T-helper 17 cell (primary cell): ENCODE results near the gene SUPT5H. TPM values are rescaled to one million over a fixed set of nuclear protein-coding genes. Genes with fewer than 3 reads are reported as not detected.

Experiments
- ATAC-seq: fragments of 150-1000 bp; cut with Tn5 transposase; 2 replicates; pipeline ENCODE4 v1.10.0; 2021; ENCODE audit warnings: mild to moderate bottlenecking, moderate library complexity
- DNase-seq, 3 donors: peaks; one replicate each; pipeline versions ENCODE4 v3.0.0 to v3.0.0-alpha.2; 2020 to 2021
- H3K9me3 ChIP-seq: one replicate; pipeline ENCODE4 v1.7.0; 2013; ENCODE audit warnings: low read length, mild to moderate bottlenecking; ENCODE audit not compliant: control insufficient read depth, poor library complexity, severe bottlenecking
- H3K27ac Mint-ChIP-seq: one replicate; pipeline ENCODE4 v1.8.0; 2022; ENCODE audit warnings: mild to moderate bottlenecking, moderate library complexity, mixed read lengths
- H3K27me3 Mint-ChIP-seq: one replicate; pipeline ENCODE4 v1.8.0; 2022; ENCODE audit warnings: mixed read lengths
- H3K36me3 Mint-ChIP-seq: one replicate; pipeline ENCODE4 v1.8.0; 2022; ENCODE audit warnings: low read depth, mixed read lengths
- H3K4me1 Mint-ChIP-seq: one replicate; pipeline ENCODE4 v1.8.0; 2022; ENCODE audit warnings: mild to moderate bottlenecking, mixed read lengths
- H3K4me3 Mint-ChIP-seq: one replicate; pipeline ENCODE4 v1.8.0; 2022; ENCODE audit warnings: mild to moderate bottlenecking, moderate library complexity, mixed read lengths
- total RNA-seq, 4 donors: library from RNA in 2 of 4; stranded (reverse) in 2 of 4; gene quantifications; one replicate each; pipeline ENCODE4 v1.2.3 and lab custom pipeline; 2022 to 2026

Gene SUPT5H
- 100 to 1,000 TPM; 346 to 352 TPM for total RNA-seq
- 206 to 308 reads per million in 2 donors for total RNA-seq (lab: John Stamatoyannopoulos, UW)

GRCh38 chr19:39445196-39446111 lies at the start of gene SUPT5H:
Gene SUPT5H, plus strand, starts transcription at chr19:39445582. Its CDS starts 309 bp downstream, at chr19:39445891.
- no peaks in the 10 kb centered on the region for H3K9me3 ChIP-seq
- ATAC-seq (peak; percentile 93), DNase-seq (peak; percentile 92 to 96 (median 94))
- Mint-ChIP-seq H3K27me3 (no peaks in the 10 kb centered on the region), H3K4me3 (peak within 1 kb of the TSS; percentile 99), H3K36me3 (peaks cover 8% of the 10 kb centered on the region), H3K27ac (peak within 1 kb of the TSS; percentile 100), H3K4me1 (peaks cover 45% of the 10 kb centered on the region)

- ATAC-seq (peak; percentile 52), DNase-seq (peak; percentile 85 to 94 (median 89))
- no peaks in the 10 kb centered on the region for H3K36me3 Mint-ChIP-seq
- H3K27me3 Mint-ChIP-seq, result no peaks in the 10 kb centered on the region
- peak overlapping the region; percentile 99 for H3K27ac Mint-ChIP-seq
- H3K4me1 Mint-ChIP-seq, result peaks cover 43% of the 10 kb centered on the region
- peak overlapping the region; percentile 71 for H3K4me3 Mint-ChIP-seq
- no peaks in the 10 kb centered on the region for H3K9me3 ChIP-seq
These were observed 47.8 kb upstream of the SUPT5H start for GRCh38 chr19:39397360-39398296.

- peak overlapping the region; percentile 99 for H3K27ac Mint-ChIP-seq
These were observed 47.0 kb upstream of the SUPT5H start for GRCh38 chr19:39398297-39398864.

GRCh38 chr19:39399668-39400050 lies 45.7 kb upstream of the SUPT5H start:
- no peaks in the 10 kb centered on the region for H3K27me3 Mint-ChIP-seq
- H3K4me1 Mint-ChIP-seq, result peaks cover 45% of the 10 kb centered on the region
- peak overlapping the region; percentile 99 for H3K27ac Mint-ChIP-seq
- ATAC-seq (no peak), DNase-seq (no peak)
- H3K9me3 ChIP-seq, result no peaks in the 10 kb centered on the region
- peak overlapping the region; percentile 41 for H3K4me3 Mint-ChIP-seq
- H3K36me3 Mint-ChIP-seq, result no peaks in the 10 kb centered on the region

More at GRCh38 chr19:39398297-39398864, 47.0 kb upstream of the SUPT5H start:
- H3K36me3 Mint-ChIP-seq, result no peaks in the 10 kb centered on the region
- H3K4me1 Mint-ChIP-seq, result peaks cover 45% of the 10 kb centered on the region
- DNase-seq, result no peak
- H3K4me3 Mint-ChIP-seq, result peak overlapping the region; percentile 71
- no peaks in the 10 kb centered on the region for H3K27me3 Mint-ChIP-seq
- no peaks in the 10 kb centered on the region for H3K9me3 ChIP-seq
- no peak for ATAC-seq

GRCh38 chr19:39400061-39400460 lies 45.3 kb upstream of the SUPT5H start:
- ATAC-seq, result no peak
- peak overlapping the region; percentile 99 for H3K27ac Mint-ChIP-seq
- no peak for DNase-seq
- no peaks in the 10 kb centered on the region for H3K9me3 ChIP-seq
- no peaks in the 10 kb centered on the region for H3K36me3 Mint-ChIP-seq
- H3K4me3 Mint-ChIP-seq, result peak overlapping the region; percentile 41
- peaks cover 41% of the 10 kb centered on the region for H3K4me1 Mint-ChIP-seq
- H3K27me3 Mint-ChIP-seq, result no peaks in the 10 kb centered on the region

GRCh38 chr19:39401070-39401548 lies 44.3 kb upstream of the SUPT5H start:
- no peaks in the 10 kb centered on the region for H3K9me3 ChIP-seq
- Mint-ChIP-seq H3K4me3 (peak overlapping the region; percentile 89), H3K27me3 (no peaks in the 10 kb centered on the region), H3K27ac (peak overlapping the region; percentile 99), H3K4me1 (peaks cover 40% of the 10 kb centered on the region), H3K36me3 (peaks cover under 1% of the 10 kb centered on the region)
- ATAC-seq (no peak), DNase-seq (no peak)

- peak overlapping the region; percentile 99 for H3K27ac Mint-ChIP-seq
- DNase-seq (peak; percentile 68 to 88 (median 74)), ATAC-seq (peak; percentile 63)
- peaks cover 3% of the 10 kb centered on the region for H3K36me3 Mint-ChIP-seq
- no peaks in the 10 kb centered on the region for H3K27me3 Mint-ChIP-seq
- peaks cover 44% of the 10 kb centered on the region for H3K4me1 Mint-ChIP-seq
- H3K4me3 Mint-ChIP-seq, result peak overlapping the region; percentile 89
- H3K9me3 ChIP-seq, result no peaks in the 10 kb centered on the region
These were observed 43.6 kb upstream of the SUPT5H start for GRCh38 chr19:39401549-39402345.

GRCh38 chr19:39402346-39403300 lies 42.8 kb upstream of the SUPT5H start:
- H3K4me3 Mint-ChIP-seq, result peak overlapping the region; percentile 89
- peak; percentile 5 for ATAC-seq
- H3K36me3 Mint-ChIP-seq, result peaks cover 3% of the 10 kb centered on the region
- no peaks in the 10 kb centered on the region for H3K9me3 ChIP-seq
- H3K27me3 Mint-ChIP-seq, result no peaks in the 10 kb centered on the region
- peak overlapping the region; percentile 99 for H3K27ac Mint-ChIP-seq
- DNase-seq, result peak; percentile 61 to 83 (median 76)
- peaks cover 48% of the 10 kb centered on the region for H3K4me1 Mint-ChIP-seq

- H3K9me3 ChIP-seq, result no peaks in the 10 kb centered on the region
- Mint-ChIP-seq H3K27ac (peak overlapping the region; percentile 99), H3K36me3 (peaks cover 12% of the 10 kb centered on the region), H3K4me3 (peak overlapping the region; percentile 89), H3K27me3 (no peaks in the 10 kb centered on the region), H3K4me1 (peaks cover 51% of the 10 kb centered on the region)
- peak; percentile 52 for ATAC-seq
- peak; percentile 96 to 98 (median 97) for DNase-seq
These were observed 41.8 kb upstream of the SUPT5H start for GRCh38 chr19:39403331-39404312.

GRCh38 chr19:39405261-39405957 lies 40.0 kb upstream of the SUPT5H start:
- H3K36me3 Mint-ChIP-seq, result peaks cover 18% of the 10 kb centered on the region

More at GRCh38 chr19:39405261-39405957, 40.0 kb upstream of the SUPT5H start:
- H3K27ac Mint-ChIP-seq, result peak overlapping the region; percentile 99
- H3K4me1 Mint-ChIP-seq, result peaks cover 56% of the 10 kb centered on the region
- H3K27me3 Mint-ChIP-seq, result no peaks in the 10 kb centered on the region
- H3K9me3 ChIP-seq, result no peaks in the 10 kb centered on the region
- H3K4me3 Mint-ChIP-seq, result peak overlapping the region; percentile 94
- DNase-seq (no peak), ATAC-seq (no peak)
